ENCODE data around the gene EPB41L5.

- peak in 1 of 7 experiments; percentile 10 for TF ChIP-seq CTCF (IDR thresholded peaks at IDR 0.05)
- no peak for TF ChIP-seq POLR2AphosphoS5 (IDR thresholded peaks at IDR 0.05)
These were observed 215.6 kb downstream of the EPB41L5 start for GRCh38 chr2:120228503-120228902.

All from stomach (tissue), 4 donors.